Astrocyte (in vitro differentiated cells and primary cell): ENCODE results near the gene SPINK4. TPM values are rescaled to one million over a fixed set of nuclear protein-coding genes. Genes with fewer than 3 reads are reported as not detected.

Experiments used
- DNase-seq: peaks from one replicate; pipeline ENCODE4 v3.0.0-alpha.2; 2010; ENCODE audit warnings: low read depth
- FAIRE-seq: peaks from 2 replicates; lab custom pipeline; 2011; peaks lifted over from hg19 to GRCh38; lab: Jason Lieb, UNC
- H2AFZ ChIP-seq: 2 replicates; pipeline ENCODE4 v1.6.0; 2012; ENCODE audit warnings: low read depth, low read length, inconsistent platforms
- H3K27ac ChIP-seq: 2 replicates; pipeline ENCODE4 v1.5.1; 2011; ENCODE audit warnings: low read depth, low read length, inconsistent platforms
- H3K27me3 ChIP-seq: 2 replicates; pipeline ENCODE4 v1.6.0; 2011; ENCODE audit warnings: low read length, inconsistent platforms; ENCODE audit not compliant: insufficient read depth
- H3K36me3 ChIP-seq: 2 replicates; pipeline ENCODE4 v1.5.1; 2011; ENCODE audit warnings: low read length, inconsistent platforms; ENCODE audit not compliant: insufficient read depth
- H3K4me1 ChIP-seq: 2 replicates; pipeline ENCODE4 v1.5.1; 2011; ENCODE audit warnings: low read length, inconsistent platforms; ENCODE audit not compliant: insufficient read depth
- H3K4me2 ChIP-seq: 2 replicates; pipeline ENCODE4 v1.6.0; 2012; ENCODE audit warnings: low read length, inconsistent platforms
- H3K4me3 ChIP-seq: 2 replicates; pipeline ENCODE4 v1.5.1; 2011; ENCODE audit warnings: low read depth, mild to moderate bottlenecking, low read length, inconsistent platforms; ENCODE audit not compliant: insufficient read depth
- H3K79me2 ChIP-seq: 2 replicates; pipeline ENCODE4 v1.6.0; 2012; ENCODE audit warnings: mild to moderate bottlenecking, low read length, inconsistent platforms; ENCODE audit not compliant: insufficient read depth
- H3K9ac ChIP-seq: 2 replicates; pipeline ENCODE4 v1.6.0; 2012; ENCODE audit warnings: mild to moderate bottlenecking, low read length, inconsistent platforms
- H3K9me3 ChIP-seq: 2 replicates; pipeline ENCODE4 v1.5.1; 2012; ENCODE audit warnings: low read depth, mild to moderate bottlenecking, low read length, inconsistent platforms; ENCODE audit not compliant: insufficient read depth
- H4K20me1 ChIP-seq: 2 replicates; pipeline ENCODE4 v1.6.0; 2012; ENCODE audit warnings: low read length, inconsistent platforms; ENCODE audit not compliant: insufficient read depth
- H3K27ac Mint-ChIP-seq: one replicate; pipeline ENCODE4 v1.8.0; 2021; ENCODE audit warnings: mild to moderate bottlenecking, mixed read lengths; ENCODE audit not compliant: unreplicated experiment
- H3K27me3 Mint-ChIP-seq: one replicate; pipeline ENCODE4 v1.8.0; 2021; ENCODE audit warnings: low read depth, mixed read lengths; ENCODE audit not compliant: unreplicated experiment
- H3K36me3 Mint-ChIP-seq: one replicate; pipeline ENCODE4 v1.8.0; 2021; ENCODE audit warnings: low read depth, mixed read lengths; ENCODE audit not compliant: unreplicated experiment
- H3K4me1 Mint-ChIP-seq: one replicate; pipeline ENCODE4 v1.8.0; 2021; ENCODE audit warnings: low read depth, mixed read lengths; ENCODE audit not compliant: unreplicated experiment
- H3K4me3 Mint-ChIP-seq: one replicate; pipeline ENCODE4 v1.8.0; 2021; ENCODE audit warnings: mild to moderate bottlenecking, moderate library complexity, mixed read lengths; ENCODE audit not compliant: unreplicated experiment
- H3K9me3 Mint-ChIP-seq: one replicate; pipeline ENCODE4 v1.8.0; 2021; ENCODE audit warnings: mild to moderate bottlenecking, mixed read lengths; ENCODE audit not compliant: unreplicated experiment
- CTCF ChIP-seq: IDR thresholded peaks from 2 replicates; pipeline ENCODE4 v1.5.1; 2011; ENCODE audit warnings: low read depth, mild to moderate bottlenecking, inconsistent platforms, low read length, moderate library complexity; ENCODE audit not compliant: insufficient read depth
- EZH2 ChIP-seq: IDR thresholded peaks from 2 replicates; pipeline ENCODE4 v1.6.1; 2012; ENCODE audit warnings: mild to moderate bottlenecking, low read length, inconsistent platforms; ENCODE audit not compliant: insufficient read depth
- total RNA-seq: library from RNA; stranded (reverse); gene quantifications from 2 replicates; pipeline ENCODE4 v1.2.1, GENCODE V29; 2021

The SPINK4 gene
- total RNA-seq, 1 donor from 2014 or later = not detected

GRCh38 chr9:33233626-33234342 is 6.2 kb upstream of the SPINK4 start:
- no peak for FAIRE-seq
- DNase-seq = peak; percentile 90
- peaks cover 6% of the 10 kb centered on the region for H3K9me3 Mint-ChIP-seq
- peaks cover 14% of the 10 kb centered on the region for H3K4me1 ChIP-seq
- no peak overlapping the region for H3K4me3 ChIP-seq
- H3K79me2 ChIP-seq = no peaks in the 10 kb centered on the region
- H3K9me3 ChIP-seq = no peaks in the 10 kb centered on the region
- TF ChIP-seq EZH2 = no peak
- no peak for TF ChIP-seq CTCF
- no peak overlapping the region for H2AFZ ChIP-seq
- H3K36me3 Mint-ChIP-seq = no peaks in the 10 kb centered on the region
- no peak overlapping the region for H3K4me3 Mint-ChIP-seq
- H3K27ac Mint-ChIP-seq = no peak overlapping the region
- no peaks in the 10 kb centered on the region for H3K36me3 ChIP-seq
- peak overlapping the region; percentile 36 for H3K27ac ChIP-seq
- H3K4me2 ChIP-seq = peak overlapping the region; percentile 49
- no peaks in the 10 kb centered on the region for H4K20me1 ChIP-seq
- peaks cover 53% of the 10 kb centered on the region for H3K27me3 Mint-ChIP-seq
- H3K27me3 ChIP-seq = peaks cover 4% of the 10 kb centered on the region
- H3K9ac ChIP-seq = no peak overlapping the region
- peaks cover 5% of the 10 kb centered on the region for H3K4me1 Mint-ChIP-seq

DNA sequence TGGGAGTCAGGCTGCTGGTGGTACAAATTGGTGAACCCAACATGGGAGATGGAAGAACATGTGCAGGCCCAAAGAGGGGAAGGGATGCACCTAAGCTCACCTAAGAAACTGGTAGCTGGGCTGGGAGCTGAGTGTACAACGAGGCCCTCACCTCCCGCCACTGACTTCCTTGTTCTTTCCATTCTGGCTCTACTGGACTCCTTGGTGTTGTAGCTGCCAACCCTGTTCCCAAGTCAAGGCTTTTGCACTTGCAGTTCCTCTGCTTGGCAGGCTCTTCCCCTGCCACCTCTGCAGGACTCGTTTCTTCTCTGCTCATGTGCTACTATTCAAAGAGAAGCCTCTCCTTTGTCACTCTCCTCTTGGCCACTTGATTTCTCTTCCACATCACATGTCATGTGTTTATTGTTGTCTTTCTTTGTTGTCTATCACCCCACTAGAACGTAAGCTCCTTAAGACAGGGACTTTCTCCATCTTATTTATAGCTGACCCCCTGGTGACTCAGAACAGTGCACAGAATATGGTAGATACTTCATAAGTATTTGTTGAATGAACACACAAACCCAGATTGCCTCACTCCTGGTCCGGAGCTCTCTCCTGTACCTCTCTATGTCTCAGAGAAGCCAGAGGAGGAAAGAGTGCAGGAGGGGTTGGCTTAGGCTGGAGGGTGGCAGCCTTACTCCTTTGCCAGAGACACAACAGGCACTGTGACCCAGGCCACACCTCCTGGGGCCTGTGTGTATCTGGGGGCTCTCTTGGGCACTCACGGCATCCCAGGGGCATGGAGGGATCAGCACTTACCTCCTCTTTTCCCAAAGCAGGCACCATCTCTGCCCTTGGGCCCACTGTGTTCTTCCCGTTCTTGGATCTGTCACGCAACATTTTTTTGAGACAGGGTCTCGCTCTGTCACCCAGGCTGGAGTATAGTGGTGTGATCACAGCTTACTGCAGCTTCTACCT is 5.2 kb upstream of the SPINK4 start:
- no peak overlapping the region for H2AFZ ChIP-seq

More for the DNA sequence above, 5.2 kb upstream of the SPINK4 start:
- H3K9ac ChIP-seq = no peak overlapping the region
- no peak overlapping the region for H3K27ac ChIP-seq
- no peaks in the 10 kb centered on the region for H4K20me1 ChIP-seq
- peaks cover 16% of the 10 kb centered on the region for H3K4me1 ChIP-seq
- FAIRE-seq (no peak), DNase-seq (no peak)
- no peak for TF ChIP-seq CTCF
- no peak for TF ChIP-seq EZH2
- peaks cover 4% of the 10 kb centered on the region for H3K27me3 ChIP-seq
- H3K4me1 Mint-ChIP-seq = peaks cover 5% of the 10 kb centered on the region
- H3K79me2 ChIP-seq = no peaks in the 10 kb centered on the region
- no peaks in the 10 kb centered on the region for H3K36me3 ChIP-seq
- H3K9me3 Mint-ChIP-seq = peaks cover 6% of the 10 kb centered on the region
- no peak overlapping the region for H3K27ac Mint-ChIP-seq
- H3K9me3 ChIP-seq = no peaks in the 10 kb centered on the region
- H3K4me3 ChIP-seq = no peak overlapping the region
- no peaks in the 10 kb centered on the region for H3K36me3 Mint-ChIP-seq
- H3K4me2 ChIP-seq = peak overlapping the region; percentile 49
- peaks cover 49% of the 10 kb centered on the region for H3K27me3 Mint-ChIP-seq
- H3K4me3 Mint-ChIP-seq = no peak overlapping the region
